K562 (cell line): Measurements from ENCODE around the gene ALG9.

Experiments
- TCF7L2 ChIP-seq: fragments of 150-350 bp; IDR thresholded peaks from 2 replicates; pipeline ENCODE4 v1.6.1; 2016; ENCODE audit warnings: low read depth, mild to moderate bottlenecking, low read length, moderate library complexity
- TOE1 ChIP-seq, 2 experiments: fragments of 450-650 bp in 1 of 2; sonication (generic) in 1 of 2; formaldehyde crosslinking in 1 of 2; IDR thresholded peaks; 2 replicates each; pipeline versions ENCODE4 v1.7.1 to v1.8.0; 2016 to 2022; ENCODE audit warnings: borderline replicate concordance in 2 of 2, mild to moderate bottlenecking in 2 of 2, antibody characterized with exemption in 1 of 2, inconsistent platforms in 1 of 2, low read depth in 1 of 2, missing genetic modification reagents in 1 of 2, moderate library complexity in 1 of 2
- ZNF609 ChIP-seq: sonication (generic); formaldehyde crosslinking; IDR thresholded peaks from 2 replicates; pipeline ENCODE4 v1.8.1; 2023; ENCODE audit warnings: missing genetic modification reagents, mild to moderate bottlenecking, borderline replicate concordance

DNA sequence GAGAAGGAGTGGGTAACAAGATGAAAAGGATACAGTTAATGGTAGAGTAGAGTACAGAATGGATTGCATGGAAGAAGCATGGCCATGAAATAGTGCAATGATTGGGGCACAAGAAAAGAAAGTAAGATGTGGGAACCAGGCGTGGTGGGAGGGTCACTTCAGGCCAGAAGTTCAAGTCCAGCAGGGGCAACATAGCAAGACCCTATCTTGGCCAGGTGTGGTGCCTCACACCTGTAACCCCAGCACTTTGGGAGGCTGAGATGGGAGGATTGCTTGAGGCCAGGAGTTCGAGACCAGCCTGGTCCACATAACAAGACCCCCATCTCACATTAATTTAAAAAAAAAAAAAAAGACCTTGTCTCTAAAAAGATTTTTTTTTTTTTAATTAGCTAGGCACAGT lies 45.9 kb upstream of the ALG9 start:
- TF ChIP-seq ZNF609 (CRISPR knock-in tag) (no peak), TOE1 (IDR thresholded peaks at IDR 0.05; ENCODE audit: borderline replicate concordance) (no peak), TOE1 (CRISPR knock-in tag; IDR thresholded peaks at IDR 0.05; ENCODE audit: borderline replicate concordance, low read depth) (no peak), TCF7L2 (no peak)
